ENCODE measurements around the gene RBM39. TPM values are rescaled to one million over a fixed set of nuclear protein-coding genes. Genes with fewer than 3 reads are reported as not detected.
"Not testable (repeated sequence)": the region's sequence is repeated elsewhere in the genome, so short reads cannot be mapped to it uniquely, and the experiment has no call there.

Gene RBM39
- total and polyA plus RNA-seq, 9 of the 15 experiments (the other 6 are each of a cell fraction or from before 2014, with no cell fraction given), result 143 to 319 (median 228) TPM

DNA sequence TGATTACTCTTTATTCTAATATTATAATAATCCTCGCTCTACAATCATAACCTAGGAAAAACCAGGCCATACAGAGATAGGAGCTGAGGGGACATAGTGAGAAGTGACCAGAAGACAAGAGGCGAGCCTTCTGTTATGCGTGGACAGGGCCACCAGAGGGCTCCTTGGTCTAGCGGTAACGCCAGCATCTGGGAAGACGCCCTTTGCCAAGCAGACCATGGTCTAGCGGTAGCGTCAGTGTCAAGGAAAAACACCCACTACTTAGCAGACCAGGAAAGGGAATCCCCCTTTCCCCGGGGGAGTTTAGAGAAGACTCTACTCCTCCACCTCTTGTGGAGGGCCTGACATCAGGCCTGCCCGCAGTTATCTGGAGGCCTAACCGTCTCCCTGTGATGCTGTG, 55.2 kb downstream of the RBM39 start:
- CTCF ChIA-PET (ENCODE audit: low intra/inter-chr PET ratio); FAIRE-seq: not testable (repeated sequence)

More for the DNA sequence above, 55.2 kb downstream of the RBM39 start:
- TF ChIP-seq, protein P1, sequence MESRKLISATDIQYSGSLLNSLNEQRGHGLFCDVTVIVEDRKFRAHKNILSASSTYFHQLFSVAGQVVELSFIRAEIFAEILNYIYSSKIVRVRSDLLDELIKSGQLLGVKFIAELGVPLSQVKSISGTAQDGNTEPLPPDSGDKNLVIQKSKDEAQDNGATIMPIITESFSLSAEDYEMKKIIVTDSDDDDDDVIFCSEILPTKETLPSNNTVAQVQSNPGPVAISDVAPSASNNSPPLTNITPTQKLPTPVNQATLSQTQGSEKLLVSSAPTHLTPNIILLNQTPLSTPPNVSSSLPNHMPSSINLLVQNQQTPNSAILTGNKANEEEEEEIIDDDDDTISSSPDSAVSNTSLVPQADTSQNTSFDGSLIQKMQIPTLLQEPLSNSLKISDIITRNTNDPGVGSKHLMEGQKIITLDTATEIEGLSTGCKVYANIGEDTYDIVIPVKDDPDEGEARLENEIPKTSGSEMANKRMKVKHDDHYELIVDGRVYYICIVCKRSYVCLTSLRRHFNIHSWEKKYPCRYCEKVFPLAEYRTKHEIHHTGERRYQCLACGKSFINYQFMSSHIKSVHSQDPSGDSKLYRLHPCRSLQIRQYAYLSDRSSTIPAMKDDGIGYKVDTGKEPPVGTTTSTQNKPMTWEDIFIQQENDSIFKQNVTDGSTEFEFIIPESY (CRISPR knock-in tag; IDR thresholded peaks at IDR 0.05), result peak; percentile 100
- TF ChIP-seq RAD21 (CRISPR knock-in tag; conservative IDR thresholded peaks at IDR 0.05 in 1 of 2, IDR thresholded peaks at IDR 0.05 in 1 of 2) (peak in 1 of 2 experiments; percentile 69; a peak in 2 of 4 replicates), SMC3 (conservative IDR thresholded peaks at IDR 0.05; ENCODE audit: insufficient read depth, low read depth, low read length) (0 out of 2 replicates have a peak, but pooled peaks have one; percentile 23)
- TF ChIP-seq, protein P2, sequence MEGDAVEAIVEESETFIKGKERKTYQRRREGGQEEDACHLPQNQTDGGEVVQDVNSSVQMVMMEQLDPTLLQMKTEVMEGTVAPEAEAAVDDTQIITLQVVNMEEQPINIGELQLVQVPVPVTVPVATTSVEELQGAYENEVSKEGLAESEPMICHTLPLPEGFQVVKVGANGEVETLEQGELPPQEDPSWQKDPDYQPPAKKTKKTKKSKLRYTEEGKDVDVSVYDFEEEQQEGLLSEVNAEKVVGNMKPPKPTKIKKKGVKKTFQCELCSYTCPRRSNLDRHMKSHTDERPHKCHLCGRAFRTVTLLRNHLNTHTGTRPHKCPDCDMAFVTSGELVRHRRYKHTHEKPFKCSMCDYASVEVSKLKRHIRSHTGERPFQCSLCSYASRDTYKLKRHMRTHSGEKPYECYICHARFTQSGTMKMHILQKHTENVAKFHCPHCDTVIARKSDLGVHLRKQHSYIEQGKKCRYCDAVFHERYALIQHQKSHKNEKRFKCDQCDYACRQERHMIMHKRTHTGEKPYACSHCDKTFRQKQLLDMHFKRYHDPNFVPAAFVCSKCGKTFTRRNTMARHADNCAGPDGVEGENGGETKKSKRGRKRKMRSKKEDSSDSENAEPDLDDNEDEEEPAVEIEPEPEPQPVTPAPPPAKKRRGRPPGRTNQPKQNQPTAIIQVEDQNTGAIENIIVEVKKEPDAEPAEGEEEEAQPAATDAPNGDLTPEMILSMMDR (IDR thresholded peaks at IDR 0.05 in 2 of 3, conservative IDR thresholded peaks at IDR 0.05 in 1 of 3; ENCODE audit: insufficient read depth in 2 of 3, low read depth in 1 of 3, low read length in 3 of 3), result peak; percentile 35 to 51 (median 46); a peak in 5 of 6 replicates
- TF ChIP-seq, protein P3, sequence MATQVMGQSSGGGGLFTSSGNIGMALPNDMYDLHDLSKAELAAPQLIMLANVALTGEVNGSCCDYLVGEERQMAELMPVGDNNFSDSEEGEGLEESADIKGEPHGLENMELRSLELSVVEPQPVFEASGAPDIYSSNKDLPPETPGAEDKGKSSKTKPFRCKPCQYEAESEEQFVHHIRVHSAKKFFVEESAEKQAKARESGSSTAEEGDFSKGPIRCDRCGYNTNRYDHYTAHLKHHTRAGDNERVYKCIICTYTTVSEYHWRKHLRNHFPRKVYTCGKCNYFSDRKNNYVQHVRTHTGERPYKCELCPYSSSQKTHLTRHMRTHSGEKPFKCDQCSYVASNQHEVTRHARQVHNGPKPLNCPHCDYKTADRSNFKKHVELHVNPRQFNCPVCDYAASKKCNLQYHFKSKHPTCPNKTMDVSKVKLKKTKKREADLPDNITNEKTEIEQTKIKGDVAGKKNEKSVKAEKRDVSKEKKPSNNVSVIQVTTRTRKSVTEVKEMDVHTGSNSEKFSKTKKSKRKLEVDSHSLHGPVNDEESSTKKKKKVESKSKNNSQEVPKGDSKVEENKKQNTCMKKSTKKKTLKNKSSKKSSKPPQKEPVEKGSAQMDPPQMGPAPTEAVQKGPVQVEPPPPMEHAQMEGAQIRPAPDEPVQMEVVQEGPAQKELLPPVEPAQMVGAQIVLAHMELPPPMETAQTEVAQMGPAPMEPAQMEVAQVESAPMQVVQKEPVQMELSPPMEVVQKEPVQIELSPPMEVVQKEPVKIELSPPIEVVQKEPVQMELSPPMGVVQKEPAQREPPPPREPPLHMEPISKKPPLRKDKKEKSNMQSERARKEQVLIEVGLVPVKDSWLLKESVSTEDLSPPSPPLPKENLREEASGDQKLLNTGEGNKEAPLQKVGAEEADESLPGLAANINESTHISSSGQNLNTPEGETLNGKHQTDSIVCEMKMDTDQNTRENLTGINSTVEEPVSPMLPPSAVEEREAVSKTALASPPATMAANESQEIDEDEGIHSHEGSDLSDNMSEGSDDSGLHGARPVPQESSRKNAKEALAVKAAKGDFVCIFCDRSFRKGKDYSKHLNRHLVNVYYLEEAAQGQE (IDR thresholded peaks at IDR 0.05; ENCODE audit: borderline replicate concordance), result peak; percentile 42; the same call in 1 of the 2 replicates
- TF ChIP-seq, protein P3 (CRISPR knock-in tag; IDR thresholded peaks at IDR 0.05; ENCODE audit: low read depth), result not testable (repeated sequence)
- POLR2A ChIA-PET, result interaction anchor here (0.6 to 1.8 kb wide), 5 partner anchors 14 to 362 kb away, joined by 3 to 5 read pairs (median 3); partner anchors contain the start of gene SCAND1
- H3K4me2 ChIP-seq (ENCODE audit: insufficient read depth, low read length); H3K9me3 ChIP-seq (replicated peaks; ENCODE audit: control insufficient read depth, insufficient read depth, low read depth, low read length); ATAC-seq; in situ Hi-C loops (cut with MboI); BruUV-seq (replicated peaks); H3K27me3 ChIP-seq (ENCODE audit: control insufficient read depth in 2 of 2, insufficient read depth in 2 of 2, low read length in 2 of 2); H3K4me1 ChIP-seq (replicated peaks in 1 of 2; ENCODE audit: control insufficient read depth in 2 of 2, insufficient read depth in 2 of 2, low read length in 2 of 2); H3K27ac ChIP-seq (ENCODE audit: extremely low read depth, low read depth, low read length); intact Hi-C loops (cut with micrococcal nuclease); H3K9ac ChIP-seq (ENCODE audit: insufficient read depth in 1 of 2, low read depth in 2 of 2, low read length in 2 of 2); H3K4me3 ChIP-seq; H2AFZ ChIP-seq (ENCODE audit: low read depth, low read length); H3K79me2 ChIP-seq (ENCODE audit: control insufficient read depth, insufficient read depth, low read length); H3K9me1 ChIP-seq (ENCODE audit: control insufficient read depth, insufficient read depth, low read length); H4K20me1 ChIP-seq (replicated peaks; ENCODE audit: control insufficient read depth, insufficient read depth, low read length): not testable (repeated sequence)
- DNase-seq (ENCODE audit: extremely low read depth in 1 of 4, low spot score in 3 of 4), result peak in 1 of 4 experiments; percentile 45
- 68% methylated on average over 11 of the region's 11 CpGs for WGBS (ENCODE audit: insufficient coverage, low coverage, missing lambda C conversion rate)
- peaks cover 47% of the 10 kb centered on the region for H3K36me3 ChIP-seq (ENCODE audit: control insufficient read depth, insufficient read depth, low read length)
